ENCODE measurements around the gene DLK1.

- no peak for TF ChIP-seq MLX (CRISPR knock-in tag; IDR thresholded peaks at IDR 0.05)
- TF ChIP-seq ARID4B (CRISPR knock-in tag; IDR thresholded peaks at IDR 0.05; ENCODE audit: borderline replicate concordance): no peak
- TF ChIP-seq CTCF (IDR thresholded peaks at IDR 0.05): no peak
These were observed 20.5 kb upstream of the DLK1 start for GRCh38 chr14:100706200-100706599.
